Measurements from ENCODE around the gene TOMM5.

Gene TOMM5

GRCh38 chr9:37551888-37552287 lies 40.5 kb downstream of the TOMM5 start:
- no peak overlapping the region for H3K27ac ChIP-seq
- TF ChIP-seq ZFX (IDR thresholded peaks at IDR 0.05; ENCODE audit: borderline replicate concordance) (no peak), CTCF (IDR thresholded peaks at IDR 0.05) (no peak)

GRCh38 chr9:37551468-37551867 lies 40.9 kb downstream of the TOMM5 start:
- TF ChIP-seq ZFX (IDR thresholded peaks at IDR 0.05; ENCODE audit: borderline replicate concordance): no peak
- no peak for TF ChIP-seq CTCF (IDR thresholded peaks at IDR 0.05)
- H3K27ac ChIP-seq: no peak overlapping the region

DNA sequence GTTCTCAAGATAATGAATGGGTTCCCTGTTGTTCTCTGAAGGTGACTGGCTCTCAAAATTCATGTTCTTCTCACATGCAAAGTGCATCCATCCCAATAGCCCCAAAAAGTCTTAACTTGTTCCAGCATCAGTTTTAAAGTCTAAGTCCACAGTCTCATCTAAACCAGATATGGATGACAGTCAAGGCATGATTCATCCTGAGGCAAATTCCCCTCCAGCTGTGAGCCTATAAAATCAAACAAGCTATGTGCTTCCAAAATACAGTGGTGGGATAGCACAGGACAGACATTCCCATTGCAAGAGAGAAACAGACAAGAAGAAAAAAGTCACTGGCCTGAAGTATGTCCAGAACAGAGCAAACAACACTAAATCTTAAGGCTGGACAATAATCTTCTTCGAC lies 41.6 kb downstream of the TOMM5 start:
- H3K27ac ChIP-seq: no peak overlapping the region
- no peak for TF ChIP-seq ZFX (IDR thresholded peaks at IDR 0.05; ENCODE audit: borderline replicate concordance)
- TF ChIP-seq CTCF (IDR thresholded peaks at IDR 0.05): no peak

DNA sequence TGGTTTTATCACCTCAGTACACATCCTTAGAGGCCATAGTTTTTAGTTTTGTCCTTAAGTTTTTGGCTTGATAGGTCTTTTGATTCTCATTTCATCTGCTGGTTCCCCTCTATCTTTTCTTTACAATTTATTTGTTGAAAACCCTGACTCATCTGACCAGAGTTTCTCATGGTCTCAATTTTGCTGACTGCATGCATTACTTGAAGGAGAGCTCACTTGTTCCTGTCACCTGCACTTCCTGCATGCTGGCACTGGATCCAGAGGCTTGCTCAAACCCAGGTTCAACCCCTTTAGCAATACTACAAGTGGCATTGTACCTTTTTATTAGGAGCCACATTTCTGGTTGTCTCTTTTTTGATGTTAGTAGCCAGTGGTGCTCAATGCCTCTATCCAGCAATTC lies 42.9 kb downstream of the TOMM5 start:
- H3K27ac ChIP-seq: no peak overlapping the region
- no peak for TF ChIP-seq ZFX (IDR thresholded peaks at IDR 0.05; ENCODE audit: borderline replicate concordance)
- no peak for TF ChIP-seq CTCF (IDR thresholded peaks at IDR 0.05)

GRCh38 chr9:37547328-37547878 lies 45.0 kb downstream of the TOMM5 start:
- no peak overlapping the region for H3K27ac ChIP-seq
- TF ChIP-seq CTCF (IDR thresholded peaks at IDR 0.05) (no peak), ZFX (IDR thresholded peaks at IDR 0.05; ENCODE audit: borderline replicate concordance) (no peak)

- no peak overlapping the region for H3K27ac ChIP-seq
- TF ChIP-seq ZFX (IDR thresholded peaks at IDR 0.05; ENCODE audit: borderline replicate concordance) (no peak), CTCF (IDR thresholded peaks at IDR 0.05) (no peak)
These were observed 48.9 kb downstream of the TOMM5 start for GRCh38 chr9:37543468-37543867.

DNA sequence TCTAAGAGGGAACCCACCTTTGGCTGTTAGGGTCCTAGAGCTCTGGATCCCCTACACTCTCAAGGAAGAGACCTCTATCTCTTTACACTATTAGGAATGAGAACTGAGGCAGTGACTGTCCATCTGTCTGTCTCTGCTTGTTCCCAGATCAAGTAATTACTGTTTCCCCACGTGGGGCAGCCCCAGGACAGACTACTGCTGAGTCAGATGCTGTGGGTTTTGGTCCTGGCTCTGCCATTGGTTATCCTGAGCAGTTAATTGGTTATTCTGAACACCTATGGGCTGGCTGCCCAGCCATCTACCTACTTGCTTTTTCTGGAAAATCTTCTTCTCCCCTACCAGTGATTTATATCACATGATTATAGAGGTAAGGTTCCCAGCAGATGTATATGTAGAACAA lies 49.5 kb downstream of the TOMM5 start:
- no peak overlapping the region for H3K27ac ChIP-seq
- TF ChIP-seq ZFX (IDR thresholded peaks at IDR 0.05; ENCODE audit: borderline replicate concordance): no peak
- no peak for TF ChIP-seq CTCF (IDR thresholded peaks at IDR 0.05)

Data from 22Rv1 (cell line).